Measurements from ENCODE around the gene PRKAG2. TPM values are rescaled to one million over a fixed set of nuclear protein-coding genes. Genes with fewer than 3 reads are reported as not detected.

The PRKAG2 gene
- total and polyA plus RNA-seq, 2 of the 13 experiments (the other 11 are each of a cell fraction or from before 2014, with no cell fraction given): 0.90 to 1.3 TPM

DNA sequence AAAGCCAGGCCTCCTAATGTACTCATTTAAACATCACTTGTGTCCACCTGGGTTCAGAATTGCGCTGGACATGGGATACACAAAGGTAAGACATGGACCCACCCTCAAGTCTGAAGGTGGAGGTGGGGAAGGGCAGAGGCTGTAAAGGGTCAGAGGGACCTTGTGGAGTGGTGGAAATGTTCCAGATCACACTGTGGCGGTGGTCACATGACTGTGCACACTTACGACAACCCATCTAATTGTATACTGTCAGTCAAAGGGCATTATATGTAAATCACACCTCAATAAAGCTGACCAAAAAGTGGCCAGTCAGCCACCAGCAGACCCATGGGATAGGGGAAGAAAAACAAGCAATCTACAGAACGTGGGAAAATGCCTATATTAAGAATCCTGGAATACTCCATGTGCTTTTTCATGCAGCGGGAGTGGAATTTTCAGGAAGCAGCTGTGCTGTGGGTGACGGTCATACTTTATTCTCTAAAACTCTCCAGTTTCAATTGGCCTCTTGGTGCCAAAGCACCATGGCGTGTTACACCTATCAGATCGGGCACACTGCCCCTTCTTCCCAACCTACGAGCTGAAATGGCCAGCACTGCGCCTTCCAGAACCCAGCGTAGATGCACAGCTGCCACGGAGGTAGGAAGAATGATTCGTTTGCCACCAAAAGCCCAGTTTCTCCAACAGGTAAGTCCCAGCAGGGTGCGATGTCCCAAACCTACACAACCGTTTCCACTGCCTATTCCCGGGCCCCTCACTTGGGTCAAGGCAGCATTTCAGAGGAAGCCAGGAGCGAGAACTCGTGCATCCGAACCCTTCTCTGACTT, 69.8 kb downstream of the PRKAG2 start:
- no peak overlapping the region for H3K9ac ChIP-seq (ENCODE audit: insufficient read depth, low read depth, low read length)
- H3K9me3 ChIP-seq (ENCODE audit: low read length): no peaks in the 10 kb centered on the region
- no TSS peak for BruUV-seq (replicated peaks)
- H3K27ac ChIP-seq (ENCODE audit: extremely low read length, insufficient read depth, low read length): no peak overlapping the region
- in situ Hi-C loops (cut with HindIII; ENCODE audit: extremely low pct_ligation_motif_present, low pct_unique_long_range_greater_than_20kb) (no loop called here), intact Hi-C loops (cut with micrococcal nuclease; ENCODE audit: unreplicated experiment) (no loop called here)
- FAIRE-seq (no peak), DNase-seq (ENCODE audit: low spot score) (no peak), ATAC-seq (no peak)
- H3K27me3 ChIP-seq (ENCODE audit: control insufficient read depth in 1 of 2, insufficient read depth in 2 of 2, low read length in 2 of 2): peaks cover 0 to 7% of the 10 kb centered on the region in 2 experiments; a peak in 1 of 5 replicates
- no peak overlapping the region for H3K4me2 ChIP-seq (ENCODE audit: low read depth, low read length)
- 81% methylated on average over 18 of the region's 19 CpGs for WGBS (ENCODE audit: low lambda C conversion rate)
- no peaks in the 10 kb centered on the region for H4K20me1 ChIP-seq (ENCODE audit: insufficient read depth, low read length)
- CTCF ChIA-PET (ENCODE audit: low intra/inter-chr PET ratio, low total read pairs): no interaction called here
- no peak overlapping the region for H2AFZ ChIP-seq (ENCODE audit: low read length)
- H3K36me3 ChIP-seq (replicated peaks in 1 of 2; ENCODE audit: control insufficient read depth in 1 of 2, insufficient read depth in 2 of 2, low read length in 2 of 2): no peaks in the 10 kb centered on the region
- no peak overlapping the region for H3K4me3 ChIP-seq (replicated peaks in 1 of 3; ENCODE audit: insufficient read depth in 1 of 3, low read depth in 2 of 3, low read length in 3 of 3)
- POLR2A ChIA-PET: no interaction called here
- no peaks in the 10 kb centered on the region for H3K79me2 ChIP-seq (ENCODE audit: insufficient read depth, low read length)
- peaks cover 20% of the 10 kb centered on the region for H3K4me1 ChIP-seq (ENCODE audit: insufficient read depth, low read length)
- TF ChIP-seq FOXK2 (IDR thresholded peaks at IDR 0.05) (no peak), ZMYM4 (CRISPR knock-in tag; IDR thresholded peaks at IDR 0.05) (no peak), POLR2AphosphoS2 (IDR thresholded peaks at IDR 0.05; ENCODE audit: low read depth, low read length) (no peak), HNRNPUL1 (IDR thresholded peaks at IDR 0.05; ENCODE audit: low read depth, low read length) (no peak), RBAK (CRISPR knock-in tag; IDR thresholded peaks at IDR 0.05) (no peak), TAF1 (CRISPR knock-in tag; IDR thresholded peaks at IDR 0.05) (no peak), CENPT (CRISPR knock-in tag; IDR thresholded peaks at IDR 0.05; ENCODE audit: low read depth) (no peak), PLRG1 (conservative IDR thresholded peaks at IDR 0.05) (no peak), ZC3H13 (CRISPR knock-in tag; IDR thresholded peaks at IDR 0.05) (no peak), SALL2 (CRISPR knock-in tag; IDR thresholded peaks at IDR 0.05) (no peak), NFRKB (IDR thresholded peaks at IDR 0.05) (no peak), ZNF343 (CRISPR knock-in tag; IDR thresholded peaks at IDR 0.05) (no peak), GABPA (IDR thresholded peaks at IDR 0.05; ENCODE audit: low read depth, low read length) (no peak), GABPA (CRISPR knock-in tag; IDR thresholded peaks at IDR 0.05; ENCODE audit: low read depth) (no peak)
- TF ChIP-seq, protein P1, sequence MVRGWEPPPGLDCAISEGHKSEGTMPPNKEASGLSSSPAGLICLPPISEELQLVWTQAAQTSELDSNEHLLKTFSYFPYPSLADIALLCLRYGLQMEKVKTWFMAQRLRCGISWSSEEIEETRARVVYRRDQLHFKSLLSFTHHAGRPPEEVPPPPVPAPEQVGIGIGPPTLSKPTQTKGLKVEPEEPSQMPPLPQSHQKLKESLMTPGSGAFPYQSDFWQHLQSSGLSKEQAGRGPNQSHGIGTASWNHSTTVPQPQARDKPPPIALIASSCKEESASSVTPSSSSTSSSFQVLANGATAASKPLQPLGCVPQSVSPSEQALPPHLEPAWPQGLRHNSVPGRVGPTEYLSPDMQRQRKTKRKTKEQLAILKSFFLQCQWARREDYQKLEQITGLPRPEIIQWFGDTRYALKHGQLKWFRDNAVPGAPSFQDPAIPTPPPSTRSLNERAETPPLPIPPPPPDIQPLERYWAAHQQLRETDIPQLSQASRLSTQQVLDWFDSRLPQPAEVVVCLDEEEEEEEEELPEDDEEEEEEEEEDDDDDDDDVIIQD (CRISPR knock-in tag; IDR thresholded peaks at IDR 0.05; ENCODE audit: low read depth): no peak
- TF ChIP-seq, protein P2, sequence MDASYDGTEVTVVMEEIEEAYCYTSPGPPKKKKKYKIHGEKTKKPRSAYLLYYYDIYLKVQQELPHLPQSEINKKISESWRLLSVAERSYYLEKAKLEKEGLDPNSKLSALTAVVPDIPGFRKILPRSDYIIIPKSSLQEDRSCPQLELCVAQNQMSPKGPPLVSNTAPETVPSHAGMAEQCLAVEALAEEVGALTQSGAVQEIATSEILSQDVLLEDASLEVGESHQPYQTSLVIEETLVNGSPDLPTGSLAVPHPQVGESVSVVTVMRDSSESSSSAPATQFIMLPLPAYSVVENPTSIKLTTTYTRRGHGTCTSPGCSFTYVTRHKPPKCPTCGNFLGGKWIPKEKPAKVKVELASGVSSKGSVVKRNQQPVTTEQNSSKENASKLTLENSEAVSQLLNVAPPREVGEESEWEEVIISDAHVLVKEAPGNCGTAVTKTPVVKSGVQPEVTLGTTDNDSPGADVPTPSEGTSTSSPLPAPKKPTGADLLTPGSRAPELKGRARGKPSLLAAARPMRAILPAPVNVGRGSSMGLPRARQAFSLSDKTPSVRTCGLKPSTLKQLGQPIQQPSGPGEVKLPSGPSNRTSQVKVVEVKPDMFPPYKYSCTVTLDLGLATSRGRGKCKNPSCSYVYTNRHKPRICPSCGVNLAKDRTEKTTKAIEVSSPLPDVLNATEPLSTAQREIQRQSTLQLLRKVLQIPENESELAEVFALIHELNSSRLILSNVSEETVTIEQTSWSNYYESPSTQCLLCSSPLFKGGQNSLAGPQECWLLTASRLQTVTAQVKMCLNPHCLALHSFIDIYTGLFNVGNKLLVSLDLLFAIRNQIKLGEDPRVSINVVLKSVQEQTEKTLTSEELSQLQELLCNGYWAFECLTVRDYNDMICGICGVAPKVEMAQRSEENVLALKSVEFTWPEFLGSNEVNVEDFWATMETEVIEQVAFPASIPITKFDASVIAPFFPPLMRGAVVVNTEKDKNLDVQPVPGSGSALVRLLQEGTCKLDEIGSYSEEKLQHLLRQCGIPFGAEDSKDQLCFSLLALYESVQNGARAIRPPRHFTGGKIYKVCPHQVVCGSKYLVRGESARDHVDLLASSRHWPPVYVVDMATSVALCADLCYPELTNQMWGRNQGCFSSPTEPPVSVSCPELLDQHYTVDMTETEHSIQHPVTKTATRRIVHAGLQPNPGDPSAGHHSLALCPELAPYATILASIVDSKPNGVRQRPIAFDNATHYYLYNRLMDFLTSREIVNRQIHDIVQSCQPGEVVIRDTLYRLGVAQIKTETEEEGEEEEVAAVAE (CRISPR knock-in tag; IDR thresholded peaks at IDR 0.05; ENCODE audit: borderline replicate concordance): no peak
- TF ChIP-seq, protein P3, sequence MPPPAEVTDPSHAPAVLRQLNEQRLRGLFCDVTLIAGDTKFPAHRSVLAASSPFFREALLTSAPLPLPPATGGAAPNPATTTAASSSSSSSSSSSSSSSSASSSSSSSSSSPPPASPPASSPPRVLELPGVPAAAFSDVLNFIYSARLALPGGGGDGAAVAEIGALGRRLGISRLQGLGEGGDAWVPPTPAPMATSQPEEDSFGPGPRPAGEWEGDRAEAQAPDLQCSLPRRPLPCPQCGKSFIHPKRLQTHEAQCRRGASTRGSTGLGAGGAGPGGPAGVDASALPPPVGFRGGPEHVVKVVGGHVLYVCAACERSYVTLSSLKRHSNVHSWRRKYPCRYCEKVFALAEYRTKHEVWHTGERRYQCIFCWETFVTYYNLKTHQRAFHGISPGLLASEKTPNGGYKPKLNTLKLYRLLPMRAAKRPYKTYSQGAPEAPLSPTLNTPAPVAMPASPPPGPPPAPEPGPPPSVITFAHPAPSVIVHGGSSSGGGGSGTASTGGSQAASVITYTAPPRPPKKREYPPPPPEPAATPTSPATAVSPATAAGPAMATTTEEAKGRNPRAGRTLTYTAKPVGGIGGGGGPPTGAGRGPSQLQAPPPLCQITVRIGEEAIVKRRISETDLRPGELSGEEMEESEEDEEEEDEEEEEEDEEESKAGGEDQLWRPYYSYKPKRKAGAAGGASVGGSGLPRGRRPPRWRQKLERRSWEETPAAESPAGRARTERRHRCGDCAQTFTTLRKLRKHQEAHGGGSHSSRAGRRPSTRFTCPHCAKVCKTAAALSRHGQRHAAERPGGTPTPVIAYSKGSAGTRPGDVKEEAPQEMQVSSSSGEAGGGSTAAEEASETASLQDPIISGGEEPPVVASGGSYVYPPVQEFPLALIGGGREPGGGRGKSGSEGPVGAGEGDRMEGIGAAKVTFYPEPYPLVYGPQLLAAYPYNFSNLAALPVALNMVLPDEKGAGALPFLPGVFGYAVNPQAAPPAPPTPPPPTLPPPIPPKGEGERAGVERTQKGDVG (CRISPR knock-in tag; IDR thresholded peaks at IDR 0.05; ENCODE audit: borderline replicate concordance): no peak
